EH (cell line): Measurements from ENCODE around the gene LASP1NB.
A peak's percentile ranks its signal among the peaks of the same experiment; 100 is the strongest.

Source experiments
- DNase-seq: peaks from one replicate; pipeline ENCODE4 v3.0.0-alpha.2; 2015; ENCODE audit warnings: low read depth

LASP1NB gene

DNA sequence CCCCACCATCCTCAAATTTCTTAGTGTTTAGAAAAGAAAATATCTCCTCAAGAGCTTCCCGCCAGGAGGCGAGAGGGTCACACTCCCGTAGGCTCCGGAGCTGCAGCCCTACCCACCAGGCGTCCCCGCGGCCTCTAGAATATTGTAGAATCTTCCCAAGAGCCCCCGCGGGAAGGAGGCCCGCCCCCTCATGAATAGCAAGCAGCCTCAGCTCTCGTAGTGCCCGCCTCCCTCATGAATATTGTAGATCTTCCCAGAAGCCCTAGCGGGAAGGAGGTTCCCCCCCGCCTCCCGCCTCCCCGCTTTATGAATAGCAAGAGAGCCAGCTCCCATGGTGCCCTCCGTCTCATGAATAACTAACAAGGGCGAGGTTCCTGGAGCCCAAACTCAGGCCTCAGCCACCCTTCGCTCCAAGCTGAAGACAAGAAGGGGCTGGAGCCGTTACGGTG is 41.9 kb downstream of the LASP1NB start, which contains the start of gene FBXO47:
TSS of gene FBXO47 (minus strand) at position 114 of the 449 bp plus-strand sequence. CDS start 4,378 bp downstream, outside the sequence.
- DNase-seq, result peak; percentile 79

DNA sequence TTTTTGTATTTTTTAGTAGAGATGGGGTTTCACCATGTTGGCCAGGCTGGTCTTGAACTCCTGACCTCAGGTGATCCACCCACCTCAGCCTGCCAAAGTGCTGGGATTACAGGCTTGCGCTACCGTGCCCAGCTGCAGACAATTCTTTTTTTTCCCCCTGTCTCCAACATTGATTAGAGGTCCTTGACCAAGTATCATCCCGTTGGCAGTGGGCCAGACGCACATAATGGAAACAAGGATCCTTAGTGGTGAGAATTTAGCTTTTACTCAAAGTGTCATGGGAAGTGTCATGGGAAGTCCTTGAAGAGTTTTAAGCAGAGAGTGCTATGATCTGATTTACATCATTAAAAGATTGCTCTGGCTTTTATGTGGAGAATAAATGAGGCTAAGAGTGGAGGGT is 43.9 kb downstream of the LASP1NB start:
- no peak for DNase-seq

- DNase-seq, result no peak
Observed at GRCh38 chr17:38970128-38970527, 44.7 kb downstream of the LASP1NB start.

- DNase-seq, result no peak
Observed at GRCh38 chr17:38970804-38971203, 45.4 kb downstream of the LASP1NB start.

DNA sequence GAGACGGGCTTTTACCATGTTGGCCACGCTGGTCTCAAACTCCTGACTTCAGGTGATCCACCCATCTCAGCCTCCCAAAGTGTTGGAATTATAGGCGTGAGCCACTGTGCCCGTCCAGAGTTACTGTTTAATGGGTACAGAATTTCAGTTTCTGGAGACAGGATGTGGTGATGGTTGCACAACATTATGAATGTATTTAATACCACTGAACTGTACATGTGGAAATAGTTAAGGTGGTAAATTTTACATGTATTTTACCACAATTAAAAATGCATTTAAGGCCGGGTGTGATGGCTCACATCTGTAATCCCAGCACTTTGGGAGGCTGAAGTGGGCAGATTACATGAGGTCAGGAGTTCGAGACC is 50.8 kb downstream of the LASP1NB start:
- peak; percentile 77 for DNase-seq

GRCh38 chr17:38978180-38978579 is 52.8 kb downstream of the LASP1NB start:
- DNase-seq, result no peak
